ENCODE measurements around the gene CTTNBP2. TPM values are rescaled to one million over a fixed set of nuclear protein-coding genes. Genes with fewer than 3 reads are reported as not detected.

Gene CTTNBP2
- total and polyA plus RNA-seq, 2 experiments from 2014 or later = 7.9 to 14.5 TPM

- Histone ChIP-seq H3K27me3 (no peaks in the 10 kb centered on the region), H3K36me3 (replicated peaks; ENCODE audit: insufficient read depth, low read depth) (no peaks in the 10 kb centered on the region), H4K20me1 (ENCODE audit: insufficient read depth, poor library complexity, severe bottlenecking) (no peaks in the 10 kb centered on the region), H3K9me2 (replicated peaks; ENCODE audit: insufficient read depth) (no peaks in the 10 kb centered on the region), H3K4me1 (ENCODE audit: insufficient read depth) (no peaks in the 10 kb centered on the region), H3K4me2 (no peak overlapping the region), H3K4me3 (no peak overlapping the region), H3K27ac (no peak overlapping the region), H3K9me3 (ENCODE audit: low read depth) (no peaks in the 10 kb centered on the region), H3K79me2 (no peaks in the 10 kb centered on the region), H2AFZ (no peak overlapping the region)
- 95% methylated on average over 2 of the region's 2 CpGs for WGBS (ENCODE audit: low lambda C conversion rate, missing lambda C conversion rate)
- no peak for TF ChIP-seq EZH2phosphoT487 (IDR thresholded peaks at IDR 0.05; ENCODE audit: low read depth, severe bottlenecking, unreplicated experiment)
- no peak for TF ChIP-seq CTCF (IDR thresholded peaks at IDR 0.05; ENCODE audit: poor library complexity)
- TF ChIP-seq EZH2 (IDR thresholded peaks at IDR 0.05; ENCODE audit: borderline replicate concordance) = no peak
- no peak for DNase-seq (ENCODE audit: low spot score)
These were observed 70.6 kb downstream of the CTTNBP2 start for GRCh38 chr7:117802660-117803059.

DNA sequence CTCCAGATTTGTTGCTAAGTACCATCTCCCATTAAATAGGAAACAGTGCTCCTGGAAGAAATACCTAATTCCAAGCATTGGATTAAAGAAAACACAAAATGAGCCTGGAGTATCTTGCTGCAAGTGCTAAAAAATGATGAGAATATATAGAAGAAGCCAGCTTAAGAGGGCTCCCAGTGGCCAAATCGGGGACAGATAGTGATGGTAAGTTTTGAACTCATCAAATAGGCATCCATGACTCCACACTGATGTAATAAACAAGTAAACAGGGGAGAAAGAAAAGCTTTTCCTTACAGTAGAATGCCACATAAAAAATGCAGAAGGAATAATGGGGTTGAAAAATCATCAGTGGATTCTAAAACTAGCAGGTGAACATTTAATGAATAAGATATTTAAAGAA lies 72.4 kb downstream of the CTTNBP2 start:
- no peaks in the 10 kb centered on the region for H3K9me3 ChIP-seq (ENCODE audit: low read depth)
- H3K36me3 ChIP-seq (replicated peaks; ENCODE audit: insufficient read depth, low read depth) = no peaks in the 10 kb centered on the region
- no peak overlapping the region for H3K4me2 ChIP-seq
- H4K20me1 ChIP-seq (ENCODE audit: insufficient read depth, poor library complexity, severe bottlenecking) = no peaks in the 10 kb centered on the region
- H3K4me3 ChIP-seq = no peak overlapping the region
- H3K27ac ChIP-seq = no peak overlapping the region
- no peak for TF ChIP-seq EZH2phosphoT487 (IDR thresholded peaks at IDR 0.05; ENCODE audit: low read depth, severe bottlenecking, unreplicated experiment)
- WGBS (ENCODE audit: low lambda C conversion rate, missing lambda C conversion rate) = 73% methylated on average over 1 of the region's 1 CpG
- no peak for DNase-seq (ENCODE audit: low spot score)
- H2AFZ ChIP-seq = no peak overlapping the region
- H3K4me1 ChIP-seq (ENCODE audit: insufficient read depth) = no peaks in the 10 kb centered on the region
- no peaks in the 10 kb centered on the region for H3K27me3 ChIP-seq
- H3K9me2 ChIP-seq (replicated peaks; ENCODE audit: insufficient read depth) = no peaks in the 10 kb centered on the region
- no peaks in the 10 kb centered on the region for H3K79me2 ChIP-seq

DNA sequence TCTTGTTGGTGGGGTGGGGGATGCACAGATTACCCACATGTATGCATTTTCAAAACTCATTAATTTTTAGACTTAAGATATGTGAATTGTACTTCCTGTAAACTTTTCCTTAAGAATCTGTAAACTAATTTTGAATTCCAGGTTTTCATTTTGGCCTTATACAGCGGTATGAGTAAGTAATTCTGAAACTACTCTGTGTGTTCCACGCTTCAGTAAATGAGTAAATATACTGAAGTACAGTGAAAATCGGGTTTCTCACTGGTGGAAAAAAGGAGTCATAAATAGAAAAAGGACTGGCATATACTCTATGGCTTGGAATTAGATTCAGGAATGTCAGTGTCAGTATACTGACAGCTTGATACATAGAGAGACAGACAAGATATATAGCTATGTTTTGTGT lies 72.8 kb downstream of the CTTNBP2 start:
- Histone ChIP-seq H4K20me1 (ENCODE audit: insufficient read depth, poor library complexity, severe bottlenecking) (no peaks in the 10 kb centered on the region), H3K79me2 (no peaks in the 10 kb centered on the region), H3K9me2 (replicated peaks; ENCODE audit: insufficient read depth) (no peaks in the 10 kb centered on the region), H3K27me3 (no peaks in the 10 kb centered on the region), H3K4me2 (no peak overlapping the region), H3K4me3 (no peak overlapping the region), H3K9me3 (ENCODE audit: low read depth) (no peaks in the 10 kb centered on the region), H3K27ac (no peak overlapping the region), H3K36me3 (replicated peaks; ENCODE audit: insufficient read depth, low read depth) (no peaks in the 10 kb centered on the region), H2AFZ (no peak overlapping the region), H3K4me1 (ENCODE audit: insufficient read depth) (no peaks in the 10 kb centered on the region)
- TF ChIP-seq EZH2phosphoT487 (IDR thresholded peaks at IDR 0.05; ENCODE audit: low read depth, severe bottlenecking, unreplicated experiment) (no peak), CTCF (IDR thresholded peaks at IDR 0.05; ENCODE audit: poor library complexity) (no peak), EZH2 (IDR thresholded peaks at IDR 0.05; ENCODE audit: borderline replicate concordance) (no peak)
- DNase-seq (ENCODE audit: low spot score) = no peak
- WGBS (ENCODE audit: low lambda C conversion rate, missing lambda C conversion rate) = 90% methylated on average over 3 of the region's 3 CpGs

DNA sequence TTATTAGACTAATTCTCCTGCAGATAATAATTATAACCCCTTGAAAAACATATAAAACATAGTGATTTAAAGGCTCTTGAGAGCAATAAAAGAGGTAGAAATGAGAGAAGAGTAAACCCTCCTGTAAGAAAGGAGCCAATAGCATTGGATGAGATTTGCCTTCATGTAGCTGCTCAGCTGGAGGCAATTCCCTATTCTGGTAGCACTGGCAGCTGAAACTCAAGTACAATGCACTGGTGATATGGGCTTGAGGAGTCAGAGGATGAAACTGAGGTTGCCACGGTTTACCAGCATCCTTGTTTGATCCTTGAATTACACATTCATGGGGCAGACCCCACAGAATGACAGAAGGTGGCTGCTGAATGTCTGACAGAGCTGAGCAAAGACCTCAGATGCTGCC lies 76.4 kb downstream of the CTTNBP2 start:
- H3K9me3 ChIP-seq (ENCODE audit: low read depth) = no peaks in the 10 kb centered on the region
- WGBS (ENCODE audit: low lambda C conversion rate, missing lambda C conversion rate) = 57% methylated on average over 1 of the region's 1 CpG
- no peak overlapping the region for H3K4me2 ChIP-seq
- DNase-seq (ENCODE audit: low spot score) = no peak
- no peak overlapping the region for H3K27ac ChIP-seq
- H3K4me3 ChIP-seq = no peak overlapping the region
- H3K79me2 ChIP-seq = no peaks in the 10 kb centered on the region
- H3K9me2 ChIP-seq (replicated peaks; ENCODE audit: insufficient read depth) = no peaks in the 10 kb centered on the region
- H3K36me3 ChIP-seq (replicated peaks; ENCODE audit: insufficient read depth, low read depth) = no peaks in the 10 kb centered on the region
- TF ChIP-seq EZH2 (IDR thresholded peaks at IDR 0.05; ENCODE audit: borderline replicate concordance) = no peak
- no peak for TF ChIP-seq CTCF (IDR thresholded peaks at IDR 0.05; ENCODE audit: poor library complexity)
- no peak for TF ChIP-seq EZH2phosphoT487 (IDR thresholded peaks at IDR 0.05; ENCODE audit: low read depth, severe bottlenecking, unreplicated experiment)
- no peaks in the 10 kb centered on the region for H4K20me1 ChIP-seq (ENCODE audit: insufficient read depth, poor library complexity, severe bottlenecking)
- H2AFZ ChIP-seq = no peak overlapping the region
- no peaks in the 10 kb centered on the region for H3K4me1 ChIP-seq (ENCODE audit: insufficient read depth)
- no peaks in the 10 kb centered on the region for H3K27me3 ChIP-seq
